ENCODE results near the gene IPO11.

- no peak for TF ChIP-seq POLR2A (IDR thresholded peaks at IDR 0.05)
- TF ChIP-seq, protein P1, sequence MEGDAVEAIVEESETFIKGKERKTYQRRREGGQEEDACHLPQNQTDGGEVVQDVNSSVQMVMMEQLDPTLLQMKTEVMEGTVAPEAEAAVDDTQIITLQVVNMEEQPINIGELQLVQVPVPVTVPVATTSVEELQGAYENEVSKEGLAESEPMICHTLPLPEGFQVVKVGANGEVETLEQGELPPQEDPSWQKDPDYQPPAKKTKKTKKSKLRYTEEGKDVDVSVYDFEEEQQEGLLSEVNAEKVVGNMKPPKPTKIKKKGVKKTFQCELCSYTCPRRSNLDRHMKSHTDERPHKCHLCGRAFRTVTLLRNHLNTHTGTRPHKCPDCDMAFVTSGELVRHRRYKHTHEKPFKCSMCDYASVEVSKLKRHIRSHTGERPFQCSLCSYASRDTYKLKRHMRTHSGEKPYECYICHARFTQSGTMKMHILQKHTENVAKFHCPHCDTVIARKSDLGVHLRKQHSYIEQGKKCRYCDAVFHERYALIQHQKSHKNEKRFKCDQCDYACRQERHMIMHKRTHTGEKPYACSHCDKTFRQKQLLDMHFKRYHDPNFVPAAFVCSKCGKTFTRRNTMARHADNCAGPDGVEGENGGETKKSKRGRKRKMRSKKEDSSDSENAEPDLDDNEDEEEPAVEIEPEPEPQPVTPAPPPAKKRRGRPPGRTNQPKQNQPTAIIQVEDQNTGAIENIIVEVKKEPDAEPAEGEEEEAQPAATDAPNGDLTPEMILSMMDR (IDR thresholded peaks at IDR 0.05 in 4 of 5, conservative IDR thresholded peaks at IDR 0.05 in 1 of 5) = no peak
Measured at GRCh38 chr5:62578540-62578939, 166.0 kb downstream of the IPO11 start, which contains the start of gene LRRC70.
